Stimulated activated CD8-positive, alpha-beta memory T cell treated with anti-CD3 and anti-CD28 coated beads, Interleukin-4, amount 100 ng/mL, for 24 hours (primary cell): ENCODE data around the gene CDHR3.
"Not testable (repeated sequence)": the region's sequence is repeated elsewhere in the genome, so short reads cannot be mapped to it uniquely, and the experiment has no call there.

Experiments used
- DNase-seq: peaks from one replicate; pipeline ENCODE4 v3.0.0-alpha.2; 2020; ENCODE audit warnings: low read depth

The CDHR3 gene

GRCh38 chr7:105958012-105958411 lies 5.1 kb upstream of the CDHR3 start:
- DNase-seq, result no peak

DNA sequence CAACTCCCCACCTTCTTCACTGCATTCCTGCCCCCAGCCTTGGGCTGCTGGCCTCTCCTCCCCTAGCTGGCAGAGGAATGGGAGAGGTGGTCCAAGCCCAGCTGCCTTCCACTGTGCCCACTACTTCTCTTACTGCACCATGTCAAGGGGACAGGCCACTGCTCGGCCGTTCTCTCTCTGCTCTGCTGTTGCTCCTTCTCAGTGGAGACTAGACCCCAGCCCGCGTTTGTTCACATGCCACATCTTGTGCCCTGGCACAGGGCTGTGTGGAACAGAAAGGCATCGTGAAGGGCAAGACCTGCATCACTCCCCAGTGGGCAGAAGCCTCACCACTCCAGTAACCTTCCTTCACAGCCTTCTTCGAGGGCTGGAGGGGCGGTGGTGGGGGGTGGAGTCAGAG lies 711 bp upstream of the CDHR3 start:
- no peak for DNase-seq

- DNase-seq, result no peak
Measured at GRCh38 chr7:105971845-105972244, 8.8 kb downstream of the CDHR3 start.

DNA sequence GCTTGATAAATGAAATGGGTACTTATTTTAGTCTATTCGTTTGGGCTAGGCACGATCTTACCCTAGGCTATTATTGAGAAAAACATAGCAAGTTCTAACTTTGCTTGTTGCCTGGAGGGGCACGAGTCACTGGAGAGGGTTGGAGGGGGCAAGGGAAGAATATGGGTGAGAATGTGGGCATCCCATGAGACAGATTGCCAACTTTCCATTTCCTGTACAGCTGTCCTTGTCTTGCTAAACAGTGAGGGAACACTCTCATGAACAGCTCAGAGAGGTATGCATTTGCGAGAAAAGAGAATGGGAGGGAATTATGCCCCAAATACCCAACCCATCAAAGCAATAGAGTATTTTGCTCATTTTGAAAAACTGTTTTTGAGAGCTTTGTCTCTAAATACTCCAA lies 9.2 kb downstream of the CDHR3 start:
- no peak for DNase-seq

- DNase-seq, result no peak
Measured at GRCh38 chr7:105974471-105974870, 11.4 kb downstream of the CDHR3 start.

DNA sequence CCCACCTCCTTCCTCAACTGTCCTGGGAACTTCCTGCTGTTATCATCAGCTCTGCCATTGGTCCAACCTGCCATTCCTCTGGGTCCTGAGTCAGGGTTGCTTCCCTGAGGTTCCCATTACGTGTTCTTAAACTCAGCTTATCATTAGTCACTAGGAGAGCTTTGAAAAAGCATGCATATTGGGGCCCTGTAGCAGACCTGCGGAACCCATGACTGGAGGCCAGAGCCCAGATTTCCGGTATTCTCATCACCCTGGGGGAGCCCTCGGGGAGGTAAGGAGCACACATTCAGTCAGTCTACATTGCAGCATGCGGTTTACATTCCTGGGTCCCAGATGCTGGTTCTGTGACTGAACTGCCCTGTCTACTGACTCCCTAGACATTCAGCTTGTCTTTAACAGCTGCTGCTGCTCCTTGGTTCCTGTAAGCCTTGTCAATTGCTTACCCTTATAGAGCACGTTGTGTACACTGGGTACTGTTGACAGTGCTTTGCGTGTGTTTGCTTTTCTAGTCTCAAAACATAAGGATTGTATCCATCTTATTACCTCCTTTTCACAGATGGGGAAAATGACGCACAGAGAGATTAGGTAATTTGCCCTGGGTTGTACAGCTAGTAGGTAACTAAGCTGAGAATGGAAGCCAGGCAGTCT lies 12.8 kb downstream of the CDHR3 start:
- no peak for DNase-seq

DNA sequence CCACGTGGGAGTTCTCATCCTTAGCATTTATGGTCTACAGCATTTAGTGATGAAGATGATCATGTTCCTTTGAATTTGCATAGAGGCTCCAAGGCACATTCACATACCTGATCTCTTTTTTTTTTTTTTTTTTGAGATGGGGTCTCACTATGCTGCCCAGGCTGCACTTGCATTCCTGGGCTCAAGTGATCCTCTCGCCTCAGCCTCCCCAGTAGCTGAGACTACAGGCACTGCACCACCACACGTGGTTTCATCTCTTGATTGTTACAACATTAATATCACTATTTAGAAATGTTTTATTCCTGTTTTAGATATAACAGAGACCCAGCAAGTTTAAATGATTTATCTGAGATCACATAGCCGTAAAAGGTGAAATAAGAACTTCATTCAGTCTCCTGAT lies 13.8 kb downstream of the CDHR3 start:
- DNase-seq, result no peak

DNA sequence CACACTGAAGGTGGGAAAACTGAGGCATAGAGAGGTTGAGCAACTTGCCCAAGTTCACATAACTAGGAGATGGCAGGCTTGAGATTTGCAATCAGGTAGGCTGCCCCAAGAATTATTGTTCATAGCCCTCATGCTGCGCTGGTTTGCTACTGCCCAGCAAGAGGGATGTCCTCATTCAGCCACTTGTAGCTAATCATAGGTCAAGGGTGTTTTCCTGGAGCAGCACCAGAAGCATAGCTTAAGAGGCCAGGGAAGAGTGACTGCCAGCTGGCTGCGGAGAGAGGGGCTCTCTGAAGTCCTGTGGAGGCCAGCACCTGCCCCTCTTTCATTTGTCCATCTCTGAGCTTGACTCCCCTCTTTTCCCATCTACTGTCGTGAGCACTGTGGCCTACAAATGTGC lies 15.0 kb downstream of the CDHR3 start:
- no peak for DNase-seq

DNA sequence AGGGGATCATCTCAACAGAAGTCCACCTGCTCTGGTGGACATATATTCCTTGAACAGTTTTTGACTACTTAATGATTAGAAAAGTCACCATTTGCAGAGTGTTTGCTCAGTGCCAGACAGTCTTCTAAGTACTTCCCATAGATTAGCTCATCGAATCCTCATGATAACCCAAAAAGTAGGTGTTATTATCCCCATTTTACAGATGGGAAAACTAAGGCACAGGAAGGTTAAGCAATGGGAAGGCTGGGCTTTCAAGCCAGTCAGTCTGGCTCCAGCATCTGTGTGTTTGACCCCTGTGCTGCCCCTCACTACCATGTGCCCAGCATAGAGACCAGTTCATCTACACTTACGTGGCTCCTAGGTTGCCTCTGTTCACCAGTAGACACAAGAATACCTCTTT lies 15.9 kb downstream of the CDHR3 start:
- no peak for DNase-seq

DNA sequence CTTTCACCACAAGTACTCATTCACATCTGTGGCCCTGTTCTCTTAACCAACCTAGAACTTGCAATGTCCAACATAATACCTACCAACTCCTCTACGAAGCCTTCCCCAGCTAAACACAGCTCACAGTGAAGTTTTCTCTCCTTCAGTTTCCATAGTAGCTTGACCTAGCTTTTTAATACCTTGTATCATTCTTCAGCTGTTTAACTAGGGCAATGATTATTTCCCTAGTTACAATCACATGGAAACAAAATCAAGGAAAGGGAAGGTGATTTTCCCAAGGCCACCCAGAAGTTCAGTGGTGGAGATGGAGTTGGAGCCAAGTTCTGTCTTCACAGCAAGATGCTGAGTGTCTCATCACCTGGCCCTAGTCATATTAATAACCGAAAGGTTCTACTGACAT lies 16.3 kb downstream of the CDHR3 start:
- no peak for DNase-seq

DNA sequence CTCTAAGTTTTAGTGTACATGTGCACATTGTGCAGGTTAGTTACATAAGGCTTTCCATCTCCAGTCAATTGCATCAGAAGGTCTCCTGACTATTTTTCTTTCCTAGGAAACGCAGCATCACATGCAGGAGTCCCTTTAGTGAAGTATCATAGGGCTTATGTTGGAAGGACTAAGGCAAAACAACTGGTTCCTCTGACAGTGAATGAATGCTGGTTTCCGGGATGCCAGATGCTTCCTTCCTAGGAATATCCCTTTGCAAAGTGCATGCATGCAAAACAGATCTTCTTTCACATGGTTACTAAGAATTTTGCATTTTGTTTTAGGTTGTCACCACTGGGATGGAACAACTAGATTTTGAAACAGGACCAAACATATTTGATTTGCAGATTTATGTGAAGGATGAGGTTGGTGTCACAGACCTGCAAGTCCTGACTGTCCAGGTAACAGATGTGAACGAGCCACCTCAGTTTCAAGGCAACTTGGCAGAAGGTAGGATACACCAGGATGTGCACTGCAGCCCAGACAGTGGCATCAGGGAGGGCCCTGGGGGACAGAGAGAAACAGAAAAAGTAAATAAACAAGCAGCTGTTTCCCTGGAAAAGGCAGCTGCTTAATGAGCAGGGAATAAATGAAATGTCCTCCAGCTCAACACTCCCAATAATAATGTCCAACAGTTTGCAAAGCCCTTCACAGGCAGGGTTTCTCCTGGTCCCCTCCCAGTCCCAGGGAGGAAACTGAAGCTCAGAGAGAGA lies 17.8 kb downstream of the CDHR3 start:
- no peak for DNase-seq

DNA sequence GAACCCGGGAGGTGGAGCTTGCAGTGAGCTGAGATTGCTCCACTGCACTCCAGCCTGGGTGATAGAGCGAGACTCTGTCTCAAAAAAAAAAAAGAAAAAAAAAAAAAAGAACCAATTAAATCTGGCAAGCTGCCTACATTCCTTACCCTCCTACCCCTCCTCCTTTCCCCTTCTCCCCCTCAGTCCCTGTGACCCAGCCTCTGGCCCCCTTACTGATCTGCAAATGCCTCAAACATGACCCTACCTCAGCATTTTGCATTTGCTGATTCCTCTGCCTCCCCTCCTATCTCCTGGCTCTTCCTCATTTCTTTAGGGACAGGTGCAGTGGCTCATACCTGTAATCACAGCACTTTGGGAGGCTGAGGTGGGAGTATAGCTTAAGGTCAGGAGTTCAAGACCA lies 19.3 kb downstream of the CDHR3 start:
- no peak for DNase-seq

DNA sequence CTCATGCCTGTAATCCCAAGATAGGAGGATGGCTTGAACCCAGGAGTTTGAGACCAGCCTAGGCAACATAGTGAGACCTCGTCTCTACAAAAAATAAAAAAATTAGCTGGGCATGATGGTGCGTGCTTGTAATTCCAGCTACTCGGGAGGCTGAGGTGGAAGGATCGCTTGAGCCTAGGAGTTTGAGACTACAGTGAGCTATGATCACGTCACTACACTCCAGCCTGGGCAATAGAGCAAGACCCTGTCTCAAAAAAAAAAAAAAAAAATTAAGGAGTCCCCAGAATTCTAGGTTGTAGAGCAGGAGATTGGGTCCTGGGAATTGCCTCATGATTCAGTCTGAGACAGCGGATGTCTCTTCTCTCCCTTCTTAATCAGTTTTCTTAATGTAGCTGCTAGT lies 21.7 kb downstream of the CDHR3 start:
- DNase-seq, result not testable (repeated sequence)

DNA sequence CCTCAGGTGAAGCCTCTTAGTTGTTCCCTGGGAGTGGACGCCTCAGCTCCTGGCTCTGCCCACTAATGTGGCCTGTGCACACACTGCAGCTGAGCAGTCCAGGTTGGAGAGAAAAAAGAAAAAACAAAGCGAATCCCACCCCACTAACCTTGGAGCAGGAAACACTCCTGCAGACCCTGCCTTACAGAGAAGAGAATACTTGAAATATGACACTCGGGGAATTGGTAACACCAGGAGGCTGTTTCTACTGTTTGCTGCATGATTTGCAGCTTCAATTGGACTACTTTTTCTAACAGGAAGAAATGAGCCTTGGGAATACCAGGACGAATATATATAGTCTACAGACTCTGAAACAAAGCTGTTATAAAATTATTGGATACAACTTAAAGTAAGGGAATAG lies 22.2 kb downstream of the CDHR3 start:
- no peak for DNase-seq

DNA sequence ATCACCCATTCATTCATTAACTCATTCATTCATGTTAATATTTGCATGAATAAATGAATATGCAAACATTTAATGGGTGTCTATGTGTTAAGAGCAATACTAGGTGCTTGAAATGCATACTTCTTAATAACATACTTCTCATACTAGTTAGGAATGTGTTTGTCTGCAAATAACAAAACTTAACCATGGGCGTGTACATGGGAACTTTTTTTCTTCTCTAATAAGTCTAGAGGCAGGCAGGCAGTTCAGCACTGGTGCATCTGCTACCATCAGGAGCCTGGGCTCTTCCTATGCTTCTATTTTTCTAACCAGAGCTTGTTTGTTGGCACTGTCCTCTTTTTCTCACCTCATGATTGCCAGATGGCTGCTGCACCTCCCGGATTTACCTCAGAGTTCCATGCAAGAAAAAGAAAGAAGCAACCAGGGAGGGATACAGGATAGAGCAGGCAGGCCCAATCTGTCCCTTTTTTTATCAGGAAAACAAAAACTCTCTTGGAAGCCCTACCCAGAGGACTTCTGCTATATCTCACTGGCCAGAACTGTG lies 22.7 kb downstream of the CDHR3 start:
- DNase-seq, result no peak

GRCh38 chr7:105987046-105987445 lies 24.0 kb downstream of the CDHR3 start:
- DNase-seq, result no peak

DNA sequence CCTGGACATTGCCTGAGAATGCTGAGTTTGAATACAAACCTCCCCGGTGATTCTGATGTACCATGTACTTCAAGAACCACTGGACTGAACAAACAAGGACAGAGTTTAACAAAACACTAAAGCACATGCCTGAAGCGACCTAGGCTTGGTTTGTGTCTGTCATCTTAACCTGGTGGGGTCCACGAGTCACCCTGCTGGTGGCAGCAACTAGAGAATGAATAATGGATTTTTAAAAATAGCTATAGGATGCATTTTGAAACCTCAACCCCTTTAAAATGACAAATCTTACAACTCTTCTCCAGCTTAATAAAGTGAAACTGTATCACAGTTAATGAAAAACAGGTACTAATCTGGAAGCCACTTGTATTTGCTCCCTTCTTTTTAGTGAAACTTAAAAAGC lies 25.2 kb downstream of the CDHR3 start:
- DNase-seq, result no peak

DNA sequence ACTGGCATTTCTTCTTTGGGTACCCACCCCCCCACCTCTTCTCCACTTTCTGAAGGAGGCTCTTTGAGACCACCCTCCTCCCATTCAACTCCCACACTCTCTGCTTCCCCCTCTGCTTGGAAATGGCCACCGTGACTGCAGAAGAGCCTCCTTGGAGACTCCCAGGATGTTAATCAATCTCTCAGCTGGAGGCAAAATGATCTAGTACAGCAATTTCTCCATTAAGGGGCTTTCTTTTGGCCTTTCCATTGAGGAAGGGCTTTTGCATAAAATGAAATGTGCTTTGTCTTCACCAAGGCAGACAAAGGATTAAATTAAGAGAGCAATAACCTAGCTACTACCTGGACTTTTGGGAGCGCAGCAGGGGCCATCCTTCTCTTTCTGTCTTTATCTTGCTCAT lies 26.1 kb downstream of the CDHR3 start:
- no peak for DNase-seq

GRCh38 chr7:105989686-105990085 lies 26.6 kb downstream of the CDHR3 start:
- no peak for DNase-seq

DNA sequence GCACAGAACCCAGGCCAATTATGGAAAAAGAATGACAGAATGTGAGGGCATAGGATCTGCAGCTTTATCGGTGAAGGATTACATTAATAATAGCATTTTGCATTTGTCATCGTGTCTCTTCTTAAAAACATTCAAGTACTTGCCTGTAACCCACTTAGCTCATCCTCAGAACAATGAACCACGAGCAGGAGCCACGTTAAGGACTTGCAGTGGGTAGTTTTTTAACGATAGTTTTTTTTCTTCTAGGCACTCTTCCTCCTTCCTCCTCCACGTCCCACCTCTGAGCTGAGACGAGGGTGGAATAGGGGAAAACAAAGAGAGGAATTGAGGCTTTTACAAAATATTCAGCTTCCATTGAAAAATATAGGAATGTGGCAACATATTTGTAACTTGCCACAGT lies 27.1 kb downstream of the CDHR3 start:
- no peak for DNase-seq

GRCh38 chr7:105990727-105991453 lies 27.8 kb downstream of the CDHR3 start:
- no peak for DNase-seq

GRCh38 chr7:105992905-105993304 lies 29.8 kb downstream of the CDHR3 start:
- no peak for DNase-seq
